Neural progenitor cell (in vitro differentiated cells): Measurements from ENCODE around the gene UBE2QL1.

Experiments
- EZH2 ChIP-seq: fragments of 200-600 bp; sonication (generic); IDR thresholded peaks from 2 replicates; pipeline ENCODE4 v1.6.1; 2017; ENCODE audit warnings: antibody characterized with exemption, mild to moderate bottlenecking, moderate library complexity
- TF ChIP-seq, protein P1 (sequence below): fragments of 200-600 bp; sonication (generic); IDR thresholded peaks from 2 replicates; pipeline ENCODE4 v1.5.1; 2017; ENCODE audit warnings: antibody characterized with exemption, mild to moderate bottlenecking

DNA sequence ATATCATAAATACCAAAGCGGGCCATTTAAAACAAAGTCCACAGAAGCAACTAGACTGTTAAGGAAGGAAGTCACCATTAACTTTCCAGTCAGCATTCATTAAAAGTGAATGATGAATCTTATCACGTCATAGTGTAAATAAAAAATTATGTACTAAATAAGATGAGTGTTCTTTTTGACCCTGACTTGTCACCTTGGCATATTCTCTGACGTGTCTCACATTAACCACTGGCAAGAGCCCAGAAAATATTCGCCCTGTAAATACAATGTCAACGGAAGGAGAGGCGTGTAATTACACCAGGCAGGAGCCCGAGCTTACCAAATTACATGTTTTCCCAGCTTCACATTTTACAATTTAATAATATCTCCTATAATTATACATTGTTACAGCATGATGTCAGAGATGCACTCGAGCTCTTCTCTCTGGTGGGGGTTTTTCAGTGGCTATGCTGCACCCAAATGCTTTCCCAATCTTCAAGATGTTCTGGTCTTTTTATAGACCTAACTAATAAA lies 29.3 kb upstream of the UBE2QL1 start:
- no peak for TF ChIP-seq EZH2
- TF ChIP-seq, protein P1, sequence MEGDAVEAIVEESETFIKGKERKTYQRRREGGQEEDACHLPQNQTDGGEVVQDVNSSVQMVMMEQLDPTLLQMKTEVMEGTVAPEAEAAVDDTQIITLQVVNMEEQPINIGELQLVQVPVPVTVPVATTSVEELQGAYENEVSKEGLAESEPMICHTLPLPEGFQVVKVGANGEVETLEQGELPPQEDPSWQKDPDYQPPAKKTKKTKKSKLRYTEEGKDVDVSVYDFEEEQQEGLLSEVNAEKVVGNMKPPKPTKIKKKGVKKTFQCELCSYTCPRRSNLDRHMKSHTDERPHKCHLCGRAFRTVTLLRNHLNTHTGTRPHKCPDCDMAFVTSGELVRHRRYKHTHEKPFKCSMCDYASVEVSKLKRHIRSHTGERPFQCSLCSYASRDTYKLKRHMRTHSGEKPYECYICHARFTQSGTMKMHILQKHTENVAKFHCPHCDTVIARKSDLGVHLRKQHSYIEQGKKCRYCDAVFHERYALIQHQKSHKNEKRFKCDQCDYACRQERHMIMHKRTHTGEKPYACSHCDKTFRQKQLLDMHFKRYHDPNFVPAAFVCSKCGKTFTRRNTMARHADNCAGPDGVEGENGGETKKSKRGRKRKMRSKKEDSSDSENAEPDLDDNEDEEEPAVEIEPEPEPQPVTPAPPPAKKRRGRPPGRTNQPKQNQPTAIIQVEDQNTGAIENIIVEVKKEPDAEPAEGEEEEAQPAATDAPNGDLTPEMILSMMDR = no peak
